Esophagus muscularis mucosa (tissue), 4 donors: ENCODE results near the gene TMEM144. TPM values are rescaled to one million over a fixed set of nuclear protein-coding genes. Genes with fewer than 3 reads are reported as not detected.
"Not testable (repeated sequence)": the region's sequence is repeated elsewhere in the genome, so short reads cannot be mapped to it uniquely, and the experiment has no call there.

Source experiments
- DNase-seq: peaks from one replicate; pipeline ENCODE4 v3.0.0-alpha.2; 2017; ENCODE audit errors: extremely low spot score
- H3K27ac ChIP-seq, 4 donors: fragments of 200-600 bp; sonication (generic); replicated peaks in 1 of 4; 1 replicate in 3 of 4; 2 replicates in 1 of 4; pipeline ENCODE4 v1.5.1; 2016 to 2019; ENCODE audit warnings: mild to moderate bottlenecking in 1 of 4
- H3K27me3 ChIP-seq, 4 donors: fragments of 200-600 bp; sonication (generic); one replicate each; pipeline versions ENCODE4 v1.5.1 to v1.6.0; 2016 to 2019
- H3K36me3 ChIP-seq, 4 donors: fragments of 200-600 bp; sonication (generic); one replicate each; pipeline ENCODE4 v1.5.1; 2016 to 2019
- H3K4me1 ChIP-seq, 4 donors: fragments of 200-600 bp; sonication (generic); one replicate each; pipeline ENCODE4 v1.5.1; 2016 to 2019
- H3K4me3 ChIP-seq, 4 donors: fragments of 200-600 bp; sonication (generic); 1 replicate in 2 of 4; 2 replicates in 2 of 4; pipeline ENCODE4 v1.5.1; 2016 to 2019; ENCODE audit warnings: mild to moderate bottlenecking in 4 of 4, moderate library complexity in 1 of 4
- H3K9me3 ChIP-seq, 4 donors: fragments of 200-600 bp; sonication (generic); 1 replicate in 3 of 4; 2 replicates in 1 of 4; pipeline ENCODE4 v1.5.1; 2016 to 2019
- EP300 ChIP-seq: sonication (generic); formaldehyde crosslinking; IDR thresholded peaks from one replicate; pipeline ENCODE4 v1.6.1; 2017; ENCODE audit warnings: antibody characterized with exemption
- POLR2A ChIP-seq: fragments of 450-650 bp; IDR thresholded peaks from one replicate; pipeline ENCODE4 v1.6.1; 2017; ENCODE audit warnings: antibody characterized with exemption, moderate library complexity, mild to moderate bottlenecking, low read depth
- POLR2AphosphoS5 ChIP-seq, 2 donors: sonication (generic); formaldehyde crosslinking; IDR thresholded peaks; one replicate each; pipeline ENCODE4 v1.6.1; 2017; ENCODE audit warnings: antibody characterized with exemption in 2 of 2
- WGBS: methylation state at CpG from one replicate; pipeline ENCODE4 v1.1.5; 2018; 5-methylcytosine and 5-hydroxymethylcytosine counted together
- intact Hi-C: fragments of 100-400 bp; cut with DNase I; formaldehyde crosslinking; loops from one replicate; pipeline ENCODE4 v1.15.1; 2023
- total RNA-seq, 4 donors: library from RNA; depleted of rRNA; stranded (reverse); fragments of >200 nt; gene quantifications; one replicate each; pipeline versions ENCODE4 v1.1.0 to v1.2.1, GENCODE V29; 2016
- TF ChIP-seq, protein P1 (sequence below), 3 experiments: fragments of 200-600 bp in 2 of 3; fragments of 450-650 bp in 1 of 3; sonication (generic) in 2 of 3; IDR thresholded peaks; one replicate each; pipeline ENCODE4 v1.5.1; 2017 to 2019; ENCODE audit warnings: antibody characterized with exemption in 3 of 3, mild to moderate bottlenecking in 2 of 3, moderate library complexity in 1 of 3

Gene TMEM144
- total RNA-seq, 4 donors from 2014 or later: 1.3 to 3.3 (median 2.7) TPM

DNA sequence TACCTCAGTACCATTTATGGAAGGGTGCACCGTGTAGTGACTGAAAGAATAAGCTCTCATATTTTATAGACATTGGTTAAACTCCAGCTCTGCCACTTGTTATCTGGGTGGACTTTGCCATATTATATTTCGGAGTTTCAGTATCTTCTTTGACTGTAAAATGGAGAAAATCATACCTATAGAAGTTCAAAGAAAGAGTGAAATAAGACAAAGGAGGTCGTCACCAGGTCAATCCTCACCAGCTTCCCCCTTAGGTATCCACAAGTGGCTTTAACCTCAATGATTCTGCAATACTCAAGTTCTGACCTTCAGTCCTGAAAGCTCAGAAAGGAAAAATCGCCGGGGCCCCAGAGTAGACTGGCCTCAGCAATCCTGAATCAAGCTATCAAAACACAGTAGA, 64.3 kb downstream of the TMEM144 start:
- H3K4me3 ChIP-seq: no peak overlapping the region
- no peak for DNase-seq
- H3K9me3 ChIP-seq: no peaks in the 10 kb centered on the region
- no peak for TF ChIP-seq POLR2AphosphoS5 (IDR thresholded peaks at IDR 0.05)
- TF ChIP-seq POLR2A: no peak
- TF ChIP-seq, protein P1, sequence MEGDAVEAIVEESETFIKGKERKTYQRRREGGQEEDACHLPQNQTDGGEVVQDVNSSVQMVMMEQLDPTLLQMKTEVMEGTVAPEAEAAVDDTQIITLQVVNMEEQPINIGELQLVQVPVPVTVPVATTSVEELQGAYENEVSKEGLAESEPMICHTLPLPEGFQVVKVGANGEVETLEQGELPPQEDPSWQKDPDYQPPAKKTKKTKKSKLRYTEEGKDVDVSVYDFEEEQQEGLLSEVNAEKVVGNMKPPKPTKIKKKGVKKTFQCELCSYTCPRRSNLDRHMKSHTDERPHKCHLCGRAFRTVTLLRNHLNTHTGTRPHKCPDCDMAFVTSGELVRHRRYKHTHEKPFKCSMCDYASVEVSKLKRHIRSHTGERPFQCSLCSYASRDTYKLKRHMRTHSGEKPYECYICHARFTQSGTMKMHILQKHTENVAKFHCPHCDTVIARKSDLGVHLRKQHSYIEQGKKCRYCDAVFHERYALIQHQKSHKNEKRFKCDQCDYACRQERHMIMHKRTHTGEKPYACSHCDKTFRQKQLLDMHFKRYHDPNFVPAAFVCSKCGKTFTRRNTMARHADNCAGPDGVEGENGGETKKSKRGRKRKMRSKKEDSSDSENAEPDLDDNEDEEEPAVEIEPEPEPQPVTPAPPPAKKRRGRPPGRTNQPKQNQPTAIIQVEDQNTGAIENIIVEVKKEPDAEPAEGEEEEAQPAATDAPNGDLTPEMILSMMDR (IDR thresholded peaks at IDR 0.05): no peak
- TF ChIP-seq EP300: no peak
- peaks cover 0 to 5% (median 0%) of the 10 kb centered on the region in 4 donors for H3K36me3 ChIP-seq
- intact Hi-C loops: no loop called here
- H3K27me3 ChIP-seq: no peaks in the 10 kb centered on the region
- no peaks in the 10 kb centered on the region for H3K4me1 ChIP-seq
- H3K27ac ChIP-seq: no peak overlapping the region
- 84% methylated on average over 5 of the region's 5 CpGs for WGBS

DNA sequence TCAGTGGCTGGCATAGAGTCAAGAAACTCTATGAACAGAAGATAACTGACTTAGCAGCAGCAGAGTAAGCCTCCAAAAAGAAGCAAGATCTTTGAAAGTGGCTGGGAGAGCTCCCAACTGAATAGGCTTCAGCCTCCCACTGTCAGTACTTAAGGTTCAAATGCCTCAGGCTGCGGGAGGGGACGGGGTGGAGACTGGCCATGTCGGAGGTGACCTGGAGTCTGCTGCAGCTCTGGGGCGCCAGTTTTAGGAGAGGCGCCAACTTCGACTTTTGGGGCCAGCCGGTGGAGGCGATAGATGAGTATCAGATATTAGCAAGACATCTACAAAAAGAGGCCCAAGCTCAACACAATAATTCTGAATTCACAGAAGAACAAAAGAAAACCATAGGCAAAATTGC, 67.3 kb downstream of the TMEM144 start:
- 93% methylated on average over 8 of the region's 8 CpGs for WGBS
- DNase-seq: no peak
- no peak overlapping the region for H3K4me3 ChIP-seq
- H3K27ac ChIP-seq: no peak overlapping the region
- intact Hi-C loops: no loop called here
- H3K27me3 ChIP-seq: no peaks in the 10 kb centered on the region
- no peak for TF ChIP-seq EP300
- TF ChIP-seq, protein P1 (IDR thresholded peaks at IDR 0.05): no peak
- no peak for TF ChIP-seq POLR2AphosphoS5 (IDR thresholded peaks at IDR 0.05)
- no peak for TF ChIP-seq POLR2A
- H3K36me3 ChIP-seq: peaks cover 0 to 5% (median 0%) of the 10 kb centered on the region in 4 donors
- H3K4me1 ChIP-seq: no peaks in the 10 kb centered on the region
- H3K9me3 ChIP-seq: no peaks in the 10 kb centered on the region

DNA sequence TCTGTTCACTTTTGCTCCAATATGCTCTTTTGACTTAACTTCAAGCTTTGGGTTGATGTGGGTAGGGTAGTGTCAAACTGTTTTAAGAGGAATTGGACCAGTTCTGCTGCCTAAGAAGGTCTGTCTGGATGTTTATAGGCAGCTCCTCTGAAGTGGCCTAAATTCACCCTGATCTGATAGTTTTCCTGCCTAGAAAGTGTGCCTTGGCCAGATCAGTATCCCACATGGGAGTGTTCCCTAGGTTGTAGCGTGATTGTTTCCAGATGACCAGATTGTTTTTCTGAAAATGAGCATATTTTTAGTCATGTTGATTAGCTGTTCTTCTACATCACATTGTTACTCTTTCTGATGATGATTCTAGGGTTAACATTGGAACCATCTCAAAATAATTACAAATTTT, 68.8 kb downstream of the TMEM144 start:
- H3K27ac ChIP-seq, H3K4me1 ChIP-seq, H3K9me3 ChIP-seq, H3K4me3 ChIP-seq, H3K27me3 ChIP-seq, H3K36me3 ChIP-seq, intact Hi-C loops, DNase-seq: not testable (repeated sequence)
- 73% methylated on average over 1 of the region's 1 CpG for WGBS

DNA sequence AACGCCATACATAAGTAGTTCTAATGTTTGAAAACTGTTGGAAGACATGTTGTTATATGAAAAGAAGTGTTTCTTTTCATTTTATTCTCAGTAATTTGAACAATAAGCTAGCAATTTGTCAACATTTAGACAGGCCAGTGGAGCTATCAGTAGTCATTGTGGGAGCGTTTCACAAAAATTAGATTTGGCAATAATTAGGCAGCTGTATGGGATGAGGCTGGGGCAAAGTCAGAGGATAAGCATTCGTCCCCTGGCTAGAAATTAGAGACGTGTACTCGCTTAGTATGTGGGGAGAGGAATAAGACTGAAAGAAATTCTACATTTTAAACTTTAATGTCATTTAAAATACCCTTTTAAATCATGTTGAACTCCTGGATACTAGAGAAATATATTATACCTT, 70.6 kb downstream of the TMEM144 start:
- H3K27me3 ChIP-seq: no peaks in the 10 kb centered on the region
- WGBS: 83% methylated on average over 5 of the region's 5 CpGs
- H3K9me3 ChIP-seq: no peaks in the 10 kb centered on the region
- no peak overlapping the region for H3K27ac ChIP-seq
- no peak for TF ChIP-seq EP300
- TF ChIP-seq POLR2AphosphoS5 (IDR thresholded peaks at IDR 0.05): no peak
- TF ChIP-seq, protein P1 (IDR thresholded peaks at IDR 0.05): no peak
- TF ChIP-seq POLR2A: no peak
- peaks cover 0 to 5% (median 0%) of the 10 kb centered on the region in 4 donors for H3K36me3 ChIP-seq
- no peaks in the 10 kb centered on the region for H3K4me1 ChIP-seq
- no peak overlapping the region for H3K4me3 ChIP-seq
- DNase-seq: no peak
- intact Hi-C loops: no loop called here

DNA sequence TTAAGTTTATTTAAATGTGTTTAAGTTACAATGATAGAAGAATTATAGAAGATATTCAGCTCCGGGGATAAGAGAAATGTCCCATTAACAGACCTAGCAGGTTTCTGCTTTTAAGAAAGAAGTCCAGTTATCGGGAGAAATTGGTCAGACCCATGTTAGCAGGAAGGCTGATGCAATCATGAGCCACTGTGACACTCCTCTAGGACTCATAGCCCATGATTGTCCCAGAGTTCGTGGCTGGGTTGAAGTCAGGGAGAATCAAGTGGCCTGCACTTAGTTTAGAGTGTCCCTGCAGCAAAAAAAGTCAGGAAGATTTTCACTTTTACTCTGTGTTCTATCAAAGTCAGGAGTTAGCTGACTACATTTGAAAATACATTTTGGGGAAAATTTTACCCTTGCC, 72.0 kb downstream of the TMEM144 start:
- TF ChIP-seq EP300 (no peak), POLR2A (no peak), POLR2AphosphoS5 (IDR thresholded peaks at IDR 0.05) (no peak)
- TF ChIP-seq, protein P1 (IDR thresholded peaks at IDR 0.05): no peak
- DNase-seq: no peak
- 60% methylated on average over 3 of the region's 3 CpGs for WGBS

More for the DNA sequence above, 72.0 kb downstream of the TMEM144 start:
- no peaks in the 10 kb centered on the region for H3K9me3 ChIP-seq
- intact Hi-C loops: no loop called here
- H3K36me3 ChIP-seq: no peaks in the 10 kb centered on the region
- no peaks in the 10 kb centered on the region for H3K27me3 ChIP-seq
- H3K27ac ChIP-seq: no peak overlapping the region
- no peak overlapping the region for H3K4me3 ChIP-seq
- no peaks in the 10 kb centered on the region for H3K4me1 ChIP-seq
